T-helper 2 cell (primary cell): Measurements from ENCODE around the gene MAP2K5.

Experiments used
- DNase-seq, 5 experiments: peaks; one replicate each; pipeline versions ENCODE4 v3.0.0 to v3.0.0-alpha.2; 2012 to 2022

The MAP2K5 gene

DNA sequence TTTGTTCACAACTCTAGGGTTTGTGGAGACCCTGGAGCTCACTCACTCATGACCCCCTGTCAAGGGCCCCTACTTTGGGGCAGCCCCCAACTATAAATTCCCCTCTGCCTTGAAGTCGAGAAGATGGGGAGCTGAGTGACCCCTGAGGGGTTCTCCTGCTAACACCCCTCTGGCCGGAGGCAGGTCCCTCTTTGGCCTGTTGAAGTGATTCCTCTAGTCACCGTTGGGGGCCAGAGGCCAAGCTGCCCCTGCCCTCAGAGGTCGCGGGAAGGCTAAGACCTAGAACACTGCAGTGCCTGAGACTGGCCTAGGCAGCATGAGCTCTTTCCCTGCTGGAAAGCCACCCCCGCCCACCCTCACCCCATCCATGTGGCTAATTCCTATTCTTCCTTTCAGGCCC is 267.4 kb downstream of the MAP2K5 start:
- DNase-seq, result no peak

DNA sequence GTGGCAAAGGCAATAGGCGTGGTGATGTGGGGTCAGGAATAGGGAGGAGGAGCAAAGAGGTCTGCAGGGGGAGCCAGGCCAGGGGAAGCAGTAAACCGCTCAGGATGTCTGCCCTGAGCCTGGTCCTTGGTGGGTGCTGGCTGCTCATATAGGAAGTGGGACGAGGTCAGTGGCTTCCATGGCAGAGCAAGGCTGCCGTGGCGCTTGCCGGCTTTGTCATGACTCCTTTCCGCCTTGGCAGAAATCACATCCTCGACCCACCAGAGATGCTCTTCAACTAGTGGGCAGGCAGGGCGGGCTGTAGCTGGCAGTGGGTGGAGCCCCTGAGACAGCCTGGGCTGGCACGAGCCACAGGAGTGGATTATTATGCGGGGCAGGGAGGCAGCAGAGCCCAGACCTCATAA is 269.7 kb downstream of the MAP2K5 start:
- no peak for DNase-seq

DNA sequence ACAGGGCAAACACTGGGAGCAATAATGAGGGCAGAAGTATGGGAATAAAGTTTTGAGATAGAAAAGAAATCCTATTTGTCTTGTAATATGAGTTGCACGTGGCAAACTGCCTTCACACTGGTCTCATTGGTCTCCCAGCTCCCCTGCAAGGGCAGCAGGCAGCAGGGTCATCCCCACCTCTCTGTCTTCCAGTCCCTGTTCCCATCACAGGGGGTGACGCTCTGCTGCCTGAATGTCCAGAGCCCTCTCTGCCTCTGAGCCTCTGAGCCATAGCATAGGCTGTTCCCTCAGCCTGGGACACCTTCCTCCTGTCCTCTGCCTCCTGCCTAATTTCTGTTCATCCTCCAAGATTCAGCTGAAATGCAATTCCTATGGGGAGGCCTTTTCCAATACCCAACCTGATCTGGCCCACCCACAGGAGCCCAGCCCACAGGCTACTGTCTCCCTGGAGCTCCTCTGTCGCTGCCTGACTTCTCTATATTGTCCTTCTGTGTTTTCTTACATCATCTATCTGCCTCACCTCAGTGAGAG is 270.7 kb downstream of the MAP2K5 start:
- DNase-seq, result no peak

DNA sequence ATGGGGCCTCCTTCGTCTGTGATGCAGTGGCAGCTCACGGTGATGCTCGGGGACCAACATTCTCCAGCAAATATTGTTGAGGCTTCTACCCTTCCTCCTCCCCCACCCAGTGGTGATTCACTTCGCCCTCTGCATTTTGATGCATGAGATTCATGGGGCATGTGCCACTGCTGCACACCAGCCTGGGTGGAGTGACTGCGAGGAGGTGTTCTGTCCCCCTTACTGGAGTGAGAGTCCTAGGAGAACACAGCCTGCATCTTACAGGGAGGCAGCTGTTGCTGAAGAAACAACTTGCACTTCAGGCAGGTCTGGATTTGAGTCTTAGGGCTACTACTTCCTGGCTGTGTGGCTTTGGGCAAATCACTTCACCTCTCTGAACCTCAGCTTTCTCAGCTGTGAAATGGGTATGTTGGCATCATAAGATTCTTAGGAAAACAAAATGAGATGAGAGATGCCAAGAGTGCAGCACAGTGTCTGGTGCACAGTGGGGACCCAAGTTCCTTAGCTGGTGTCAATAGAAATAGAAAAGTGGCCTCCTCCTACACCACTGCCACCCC is 272.6 kb downstream of the MAP2K5 start:
- DNase-seq, result no peak

DNA sequence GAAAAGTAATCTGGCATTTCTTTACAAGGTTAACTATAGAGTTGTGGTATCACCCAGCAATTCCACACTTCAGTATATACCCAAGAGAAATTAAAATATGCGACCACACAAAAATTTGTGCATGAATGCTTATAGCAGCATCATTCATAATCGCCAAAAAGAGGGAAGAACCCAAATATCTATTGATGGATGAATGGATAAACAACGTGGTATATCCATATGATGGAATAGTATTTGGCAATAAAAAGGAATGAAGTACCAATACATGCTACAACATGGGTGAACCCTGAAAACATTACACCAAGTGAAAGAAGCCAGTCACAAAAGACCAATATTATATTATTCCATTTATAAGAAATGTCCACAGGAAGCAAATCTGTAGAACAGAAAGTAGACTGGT is 274.2 kb downstream of the MAP2K5 start:
- DNase-seq, result no peak

DNA sequence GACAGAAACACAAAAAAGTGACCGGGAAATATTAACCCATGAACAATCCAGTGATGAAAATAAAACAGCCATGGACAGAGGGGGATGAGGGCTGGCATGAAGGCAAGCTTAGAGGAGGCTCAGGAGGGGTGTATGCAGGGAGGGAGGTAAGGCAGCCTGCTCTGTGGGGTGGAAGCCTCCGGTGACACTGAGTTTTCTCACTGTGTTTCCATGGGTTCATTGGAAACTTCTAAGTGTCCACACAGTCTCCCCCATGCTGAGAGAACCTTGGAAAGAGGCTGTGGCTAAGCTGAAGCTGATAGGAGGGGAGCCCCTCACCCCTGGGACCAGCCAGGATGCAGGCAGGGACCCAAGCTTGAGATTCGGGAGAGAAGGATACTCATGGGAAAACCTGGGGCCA is 276.0 kb downstream of the MAP2K5 start:
- no peak for DNase-seq

DNA sequence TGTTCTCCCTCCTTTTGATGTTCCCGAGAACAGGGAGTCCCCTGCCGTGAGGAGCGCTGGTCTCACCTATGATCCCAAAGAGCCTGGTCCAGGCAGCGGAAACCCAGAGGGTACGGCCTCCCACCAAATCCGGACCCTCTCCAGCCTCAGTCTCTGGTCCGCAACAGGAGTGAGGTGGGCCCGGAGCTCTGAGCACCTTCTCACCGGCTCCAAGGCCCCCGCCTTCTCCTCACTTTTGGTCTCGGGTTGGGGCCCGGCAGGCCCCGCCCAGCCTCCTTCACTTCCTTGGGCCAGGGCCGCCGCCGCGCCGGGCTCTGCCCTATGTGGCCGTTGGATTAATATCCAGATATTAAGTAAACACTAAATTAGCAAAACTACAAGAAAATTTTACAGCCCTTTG is 277.1 kb downstream of the MAP2K5 start:
- no peak for DNase-seq

DNA sequence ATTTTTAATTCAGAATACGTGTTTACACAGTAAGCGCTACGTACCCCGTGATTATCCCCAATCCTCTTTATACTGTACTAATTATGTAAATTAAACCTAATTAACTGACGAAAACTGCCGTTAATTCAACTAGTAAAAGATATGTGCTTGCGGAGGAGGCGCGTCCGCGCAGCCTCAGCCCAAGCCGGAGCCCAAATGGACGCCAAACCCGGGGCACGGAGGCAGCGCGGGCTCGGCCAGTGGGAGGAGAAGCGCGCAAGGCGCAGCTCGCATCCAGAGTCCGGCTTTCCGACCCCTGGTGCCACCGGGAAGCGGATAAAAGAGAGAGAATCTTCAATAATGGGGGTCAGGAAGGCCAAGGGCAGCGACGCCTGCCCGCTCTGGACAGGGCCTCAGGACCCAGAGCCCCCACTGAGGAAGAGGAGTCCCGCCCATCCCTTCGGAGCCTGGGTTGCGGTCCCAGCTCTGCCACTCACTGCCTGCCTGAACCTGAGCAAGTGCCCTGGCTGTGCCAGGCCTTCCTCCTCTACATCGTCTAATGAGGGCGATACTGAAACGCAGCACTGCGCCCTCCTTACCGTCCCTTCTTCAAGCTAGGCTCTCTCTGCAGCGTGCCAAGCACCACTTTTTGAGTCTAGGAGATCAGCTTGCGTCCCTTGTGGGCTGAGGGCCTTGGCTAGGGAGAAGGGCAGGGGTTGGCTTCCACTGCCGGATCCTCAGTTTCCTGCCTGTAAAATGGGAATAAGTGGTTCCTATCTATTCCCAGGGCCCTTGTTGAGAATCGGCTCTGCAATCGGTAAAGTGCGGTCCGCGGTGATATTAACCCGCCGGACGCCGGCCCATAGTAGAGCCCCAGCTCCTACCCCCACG is 277.9 kb downstream of the MAP2K5 start:
- DNase-seq, result no peak

DNA sequence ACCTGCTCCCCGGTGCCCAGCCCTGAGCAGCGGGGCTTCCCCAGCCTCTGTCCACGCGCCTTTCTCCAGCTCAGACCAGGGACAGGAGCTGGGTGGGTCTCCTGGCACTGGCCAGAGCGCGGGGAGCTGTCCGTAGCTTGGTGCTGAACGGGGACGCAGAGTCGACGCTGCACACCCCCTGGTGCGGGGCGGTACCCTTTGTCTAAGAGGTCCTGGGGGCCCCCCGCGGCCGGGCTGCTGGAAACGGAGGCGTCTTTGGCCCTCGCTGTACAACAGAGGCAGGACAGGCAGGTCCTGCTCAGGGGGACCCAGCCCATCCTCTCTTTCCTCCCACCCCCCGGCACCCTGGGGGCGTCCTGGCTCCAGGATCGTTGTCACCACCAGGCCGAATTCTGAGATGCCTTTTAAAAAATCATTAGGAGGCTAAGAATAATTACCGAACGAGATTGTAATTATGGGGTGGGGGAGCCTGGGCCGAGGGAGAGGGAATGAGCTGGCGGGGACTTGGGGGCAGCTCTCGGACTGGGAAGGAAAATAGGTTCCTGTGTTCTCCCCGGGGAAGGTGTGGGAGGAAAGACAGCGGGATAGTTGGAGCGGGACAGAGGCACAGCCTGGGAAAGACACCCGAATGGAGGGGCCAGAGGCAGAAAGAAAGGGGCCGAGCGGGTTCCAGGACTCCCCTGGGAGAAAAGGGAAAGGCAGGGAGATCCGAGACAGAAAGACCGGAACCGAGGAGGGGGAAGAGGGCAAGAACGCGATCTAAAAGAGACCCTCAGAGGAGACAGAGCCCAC is 278.7 kb downstream of the MAP2K5 start:
- DNase-seq, result no peak

DNA sequence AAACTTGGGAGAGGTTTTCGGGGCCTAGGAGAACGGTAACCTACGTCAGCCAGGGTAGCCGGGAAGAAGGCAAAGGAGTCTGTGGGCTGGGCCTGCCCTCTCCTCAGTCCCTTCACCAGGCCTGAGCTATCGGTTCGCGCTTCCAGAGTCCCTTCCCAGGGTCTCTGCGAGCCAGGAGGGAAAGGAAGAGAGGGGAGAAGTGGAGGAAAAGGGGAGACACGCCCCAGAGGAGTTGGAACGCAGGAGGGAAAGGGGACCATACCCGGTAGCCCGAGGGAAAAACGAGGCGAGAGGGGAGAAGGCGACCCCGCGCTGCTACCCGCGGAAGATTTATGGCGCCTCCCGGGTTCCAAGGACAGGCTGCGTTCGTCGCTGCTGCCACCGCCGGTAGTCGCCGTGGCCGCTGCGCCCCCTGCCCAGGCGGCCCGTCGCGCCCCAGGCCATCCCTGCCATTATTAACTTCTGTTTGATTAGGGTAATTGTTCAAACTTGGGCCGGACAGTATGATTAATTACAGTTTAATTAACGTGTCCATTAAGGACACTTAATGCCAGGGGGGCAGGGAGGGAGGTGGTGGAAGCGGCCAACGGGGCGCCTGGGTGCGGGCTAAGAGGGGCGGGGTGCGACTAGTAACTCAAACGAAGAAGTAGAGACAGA is 279.4 kb downstream of the MAP2K5 start:
- DNase-seq, result no peak

DNA sequence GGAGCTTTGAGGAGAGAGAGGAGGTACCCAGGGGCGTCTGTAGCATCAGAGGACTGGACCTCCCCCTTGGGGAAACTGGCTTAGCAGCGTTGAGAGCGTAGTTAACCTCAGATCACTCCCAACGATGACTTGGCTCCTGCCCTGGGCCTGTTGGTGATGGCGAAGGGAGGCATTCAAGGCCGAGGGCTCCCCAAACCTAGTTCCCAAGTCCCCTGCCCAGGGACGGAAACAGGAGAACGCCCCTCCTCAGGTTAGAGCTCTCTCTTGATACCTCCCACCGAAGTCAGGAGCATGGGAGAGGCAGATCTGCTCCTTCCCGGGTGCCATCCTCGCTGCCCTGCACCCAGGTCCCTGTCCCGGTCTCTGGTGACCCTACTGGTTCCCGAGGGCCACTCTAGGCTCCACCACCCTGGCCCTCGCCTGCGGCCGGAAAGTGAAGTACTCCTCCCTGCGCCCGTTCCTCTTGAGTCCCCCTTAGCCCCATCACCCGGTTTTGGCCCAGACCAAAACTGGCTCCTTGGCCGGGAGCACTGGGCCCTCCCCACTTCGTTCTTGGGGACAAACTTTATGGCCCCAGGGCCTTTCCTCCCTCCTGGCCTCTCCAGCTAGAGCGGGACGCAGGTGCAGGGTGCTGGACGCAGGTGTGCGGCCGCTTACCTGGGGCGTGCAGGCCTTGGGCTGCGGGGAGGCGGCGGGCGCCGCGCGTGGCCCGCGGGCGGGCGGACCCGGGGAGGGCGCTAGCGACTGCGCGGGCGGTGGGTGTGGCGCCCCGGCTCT is 280.2 kb downstream of the MAP2K5 start:
- DNase-seq, result no peak

DNA sequence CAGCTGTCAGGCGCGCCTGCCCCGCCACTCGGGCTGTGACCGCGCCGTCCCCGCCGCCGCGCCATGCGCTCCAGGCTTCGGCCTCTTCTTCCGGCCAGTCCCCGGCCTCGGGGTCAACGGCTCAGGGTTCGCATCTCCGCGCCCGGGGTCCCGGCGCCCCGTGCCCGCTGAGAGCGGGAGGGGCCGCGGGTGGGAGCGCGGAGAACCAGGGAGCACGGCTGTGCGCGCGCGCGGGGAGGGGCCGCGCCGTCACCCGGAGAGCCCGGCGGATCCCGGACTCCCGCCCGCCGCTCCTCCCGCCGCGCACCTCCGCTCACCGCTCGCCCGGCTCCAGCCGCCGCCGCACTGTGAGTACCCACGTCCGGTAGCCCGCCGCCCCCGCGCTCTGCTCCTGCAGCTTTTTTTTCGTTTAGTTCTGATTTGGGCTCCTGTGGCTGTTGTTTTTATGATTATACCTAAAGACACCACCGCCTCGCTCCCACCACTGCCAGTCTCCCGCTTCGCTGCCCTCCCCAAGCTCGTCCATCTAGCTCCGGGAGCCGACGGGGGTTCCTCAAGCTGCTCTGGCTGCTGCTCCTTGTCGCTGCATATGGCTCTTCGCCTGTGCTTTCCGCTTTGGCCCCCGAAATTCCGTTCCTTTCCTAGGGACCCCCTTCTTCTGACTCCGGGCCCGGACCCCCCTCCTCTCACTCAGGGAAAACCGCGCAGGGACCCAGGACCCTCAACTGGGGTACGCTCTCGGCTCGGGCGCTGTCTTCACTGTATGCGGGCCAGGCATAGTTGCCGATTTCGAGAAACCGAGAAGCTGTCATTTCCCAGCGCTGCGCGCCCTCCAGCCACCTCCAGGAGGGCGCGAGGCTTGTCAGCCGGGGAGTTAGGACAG is 281.1 kb downstream of the MAP2K5 start:
- DNase-seq, result no peak

DNA sequence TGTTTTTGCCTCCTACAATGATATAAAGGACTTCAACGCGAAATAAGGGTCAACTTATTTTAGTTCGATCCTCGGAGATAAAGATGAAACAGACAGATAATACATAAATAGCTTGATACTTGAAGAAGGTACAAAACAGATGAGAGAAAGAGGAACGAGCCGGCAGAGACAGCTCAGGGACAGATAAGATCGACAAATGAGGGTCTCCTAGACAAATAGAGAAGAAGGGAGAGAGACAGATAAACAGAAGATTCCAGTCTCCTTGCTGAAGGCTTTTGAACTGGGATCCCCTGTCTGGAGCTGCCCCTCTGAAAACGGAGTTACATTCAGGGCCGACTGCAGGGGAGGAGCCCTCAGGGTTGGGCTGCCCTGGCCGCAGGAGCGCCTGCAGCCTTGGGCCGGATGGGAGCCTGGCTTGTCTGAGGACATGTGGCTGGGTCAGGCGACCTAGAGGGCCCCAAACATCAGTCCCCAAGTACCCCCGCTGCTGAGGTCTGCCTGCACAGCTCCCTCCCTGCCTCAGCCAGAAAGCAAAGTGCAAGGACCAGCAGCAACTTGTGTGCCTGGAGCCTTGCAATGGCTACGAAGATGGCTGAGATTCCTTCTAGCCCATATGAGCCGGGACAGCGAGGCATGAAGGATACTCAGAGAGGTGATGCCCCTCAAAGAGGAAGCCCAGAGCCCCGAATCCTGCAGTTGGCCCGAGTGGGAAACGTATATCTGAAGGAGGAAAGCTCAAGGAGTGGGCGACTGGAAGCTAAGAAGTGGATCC is 281.9 kb downstream of the MAP2K5 start:
- no peak for DNase-seq

DNA sequence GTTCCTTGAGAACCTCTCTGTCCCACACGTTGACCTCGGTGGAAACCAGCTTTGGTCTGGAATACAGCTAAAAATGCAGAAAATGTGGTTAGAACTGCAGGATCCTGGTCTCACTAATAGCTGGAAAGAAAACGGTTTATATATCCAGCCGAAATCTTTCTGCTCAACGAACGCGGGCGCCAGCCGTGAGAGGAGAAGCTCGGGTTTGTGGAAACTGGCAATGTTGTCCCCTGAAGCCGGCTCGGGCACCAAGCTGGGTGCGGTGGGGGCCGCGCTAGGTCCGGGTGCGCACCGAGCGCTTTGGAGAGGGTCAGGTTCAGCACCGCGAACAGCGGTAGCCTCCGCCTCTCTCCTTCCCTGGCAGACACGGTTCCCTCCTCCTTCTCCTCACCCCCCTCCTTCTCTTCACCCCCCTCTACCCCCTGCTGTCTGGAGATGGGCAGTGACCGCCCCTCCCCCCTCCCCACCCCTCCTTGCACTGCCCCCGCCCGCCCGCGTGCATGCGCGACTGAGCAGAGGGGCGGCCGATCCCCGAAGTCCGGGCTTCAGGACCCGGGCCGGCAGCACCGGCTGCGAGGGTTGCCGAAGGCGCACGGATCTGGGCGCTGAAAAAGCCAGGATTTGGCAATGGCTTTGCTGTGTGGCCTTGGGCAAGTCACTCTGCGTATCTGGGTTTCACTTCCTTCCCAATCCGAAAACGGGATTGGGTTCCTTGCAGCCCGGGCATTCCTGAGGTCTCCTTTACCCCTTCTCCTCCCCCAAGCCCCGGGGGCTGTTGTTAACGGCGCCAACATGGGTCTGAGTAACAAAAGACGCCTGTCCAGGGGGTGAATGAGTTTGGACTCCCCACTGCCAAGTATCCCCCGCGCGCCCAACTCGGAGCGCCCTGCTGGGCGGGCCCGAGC is 282.7 kb downstream of the MAP2K5 start, which contains the start of gene SKOR1:
Gene SKOR1 (plus strand): TSS at position 534 of the 905 bp plus-strand sequence. CDS start 94 bp downstream, at position 628.
- DNase-seq, result no peak

DNA sequence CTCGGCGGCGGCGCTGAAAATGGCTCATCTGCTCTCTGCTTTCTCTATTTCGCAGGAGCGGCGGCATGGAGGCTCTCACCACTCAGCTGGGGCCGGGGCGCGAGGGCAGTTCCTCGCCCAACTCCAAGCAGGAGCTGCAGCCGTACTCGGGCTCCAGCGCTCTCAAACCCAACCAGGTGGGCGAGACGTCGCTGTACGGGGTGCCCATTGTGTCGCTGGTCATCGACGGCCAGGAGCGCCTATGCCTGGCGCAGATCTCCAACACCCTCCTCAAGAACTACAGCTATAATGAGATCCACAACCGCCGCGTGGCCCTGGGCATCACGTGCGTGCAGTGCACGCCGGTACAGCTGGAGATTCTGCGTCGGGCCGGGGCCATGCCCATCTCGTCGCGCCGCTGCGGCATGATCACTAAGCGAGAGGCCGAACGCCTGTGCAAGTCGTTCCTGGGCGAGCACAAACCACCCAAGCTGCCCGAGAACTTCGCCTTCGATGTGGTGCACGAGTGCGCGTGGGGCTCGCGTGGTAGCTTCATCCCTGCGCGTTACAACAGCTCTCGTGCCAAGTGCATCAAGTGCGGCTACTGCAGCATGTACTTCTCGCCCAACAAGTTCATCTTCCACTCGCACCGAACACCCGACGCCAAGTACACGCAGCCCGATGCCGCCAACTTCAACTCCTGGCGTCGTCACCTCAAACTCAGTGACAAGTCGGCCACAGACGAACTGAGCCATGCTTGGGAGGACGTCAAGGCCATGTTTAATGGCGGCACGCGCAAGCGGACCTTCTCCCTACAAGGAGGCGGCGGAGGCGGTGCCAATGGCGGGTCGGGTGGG is 283.6 kb downstream of the MAP2K5 start:
- DNase-seq, result peak in 1 of 5 experiments; percentile 42

DNA sequence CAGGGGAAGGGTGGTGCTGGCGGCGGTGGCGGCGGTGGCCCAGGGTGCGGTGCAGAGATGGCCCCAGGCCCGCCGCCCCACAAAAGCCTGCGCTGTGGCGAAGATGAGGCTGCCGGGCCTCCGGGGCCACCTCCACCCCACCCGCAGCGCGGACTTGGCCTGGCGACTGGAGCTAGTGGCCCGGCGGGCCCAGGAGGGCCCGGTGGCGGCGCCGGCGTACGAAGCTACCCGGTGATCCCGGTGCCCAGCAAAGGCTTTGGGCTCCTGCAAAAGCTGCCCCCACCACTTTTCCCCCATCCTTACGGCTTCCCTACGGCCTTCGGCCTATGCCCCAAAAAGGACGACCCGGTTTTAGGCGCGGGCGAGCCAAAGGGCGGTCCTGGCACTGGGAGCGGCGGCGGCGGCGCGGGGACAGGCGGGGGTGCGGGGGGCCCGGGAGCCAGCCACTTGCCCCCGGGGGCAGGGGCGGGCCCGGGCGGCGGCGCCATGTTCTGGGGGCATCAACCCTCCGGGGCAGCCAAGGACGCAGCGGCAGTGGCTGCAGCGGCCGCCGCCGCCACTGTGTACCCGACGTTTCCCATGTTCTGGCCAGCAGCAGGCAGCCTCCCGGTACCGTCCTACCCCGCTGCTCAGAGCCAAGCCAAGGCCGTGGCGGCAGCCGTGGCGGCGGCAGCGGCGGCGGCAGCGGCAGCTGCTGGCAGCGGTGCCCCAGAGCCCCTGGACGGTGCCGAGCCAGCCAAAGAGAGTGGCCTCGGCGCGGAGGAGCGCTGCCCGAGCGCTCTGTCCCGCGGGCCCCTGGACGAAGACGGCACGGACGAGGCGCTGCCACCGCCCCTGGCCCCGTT is 284.4 kb downstream of the MAP2K5 start:
- DNase-seq, result no peak
